HG02973 (cell line): ENCODE data around the gene ASCL1.

ENCODE experiments used
- ATAC-seq: cut with Tn5 transposase; IDR thresholded peaks from one replicate; pipeline ENCODE4 v1.9.1; 2021; ENCODE audit warnings: moderate library complexity; ENCODE audit not compliant: unreplicated experiment

Gene ASCL1

DNA sequence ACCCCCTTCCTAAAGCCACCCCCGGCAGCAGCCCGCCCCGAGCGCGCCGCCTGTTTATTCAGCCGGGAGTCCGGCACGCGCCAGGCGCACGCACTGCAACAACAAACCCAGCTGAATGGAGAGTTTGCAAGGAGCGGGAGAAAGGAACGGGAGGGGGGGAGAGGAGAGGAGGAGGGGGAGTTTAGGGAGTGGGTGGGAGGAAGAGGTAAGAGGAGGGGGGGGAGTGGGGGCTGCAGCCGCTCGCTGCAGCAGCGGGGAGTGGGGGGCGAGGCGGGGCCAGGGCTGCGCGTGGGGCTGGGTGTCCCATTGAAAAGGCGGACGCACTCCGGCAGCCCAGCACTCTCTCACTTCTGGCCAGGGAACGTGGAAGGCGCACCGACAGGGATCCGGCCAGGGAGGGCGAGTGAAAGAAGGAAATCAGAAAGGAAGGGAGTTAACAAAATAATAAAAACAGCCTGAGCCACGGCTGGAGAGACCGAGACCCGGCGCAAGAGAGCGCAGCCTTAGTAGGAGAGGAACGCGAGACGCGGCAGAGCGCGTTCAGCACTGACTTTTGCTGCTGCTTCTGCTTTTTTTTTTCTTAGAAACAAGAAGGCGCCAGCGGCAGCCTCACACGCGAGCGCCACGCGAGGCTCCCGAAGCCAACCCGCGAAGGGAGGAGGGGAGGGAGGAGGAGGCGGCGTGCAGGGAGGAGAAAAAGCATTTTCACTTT lies at the start of gene ASCL1:
Gene ASCL1, plus strand, starts transcription at position 336 of the 712 bp plus-strand sequence. CDS start 571 bp downstream, outside the sequence.
- no peak for ATAC-seq

GRCh38 chr12:102907918-102908317 lies 49.6 kb upstream of the ASCL1 start:
- no peak for ATAC-seq

DNA sequence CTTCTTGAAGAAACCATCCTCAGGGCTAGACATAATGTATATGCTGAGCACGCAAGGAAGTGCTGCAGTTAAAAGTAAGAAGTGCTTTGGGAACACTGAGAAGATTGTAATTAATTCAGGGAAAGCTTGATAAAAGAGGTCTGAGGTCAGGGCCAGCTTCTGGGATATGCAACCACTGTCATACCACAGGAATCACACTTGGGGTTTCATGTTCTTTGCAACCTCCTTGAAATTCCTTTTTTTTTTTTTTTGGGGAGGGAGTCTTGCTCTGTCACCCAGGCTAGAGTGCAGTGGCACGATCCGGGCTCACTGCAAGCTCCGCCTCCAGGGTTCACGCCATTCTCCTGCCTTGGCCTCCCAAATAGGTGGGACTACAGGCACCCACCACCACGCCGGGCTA lies 47.3 kb upstream of the ASCL1 start:
- no peak for ATAC-seq

- no peak for ATAC-seq
Measured at GRCh38 chr12:102910792-102911191, 46.7 kb upstream of the ASCL1 start.

DNA sequence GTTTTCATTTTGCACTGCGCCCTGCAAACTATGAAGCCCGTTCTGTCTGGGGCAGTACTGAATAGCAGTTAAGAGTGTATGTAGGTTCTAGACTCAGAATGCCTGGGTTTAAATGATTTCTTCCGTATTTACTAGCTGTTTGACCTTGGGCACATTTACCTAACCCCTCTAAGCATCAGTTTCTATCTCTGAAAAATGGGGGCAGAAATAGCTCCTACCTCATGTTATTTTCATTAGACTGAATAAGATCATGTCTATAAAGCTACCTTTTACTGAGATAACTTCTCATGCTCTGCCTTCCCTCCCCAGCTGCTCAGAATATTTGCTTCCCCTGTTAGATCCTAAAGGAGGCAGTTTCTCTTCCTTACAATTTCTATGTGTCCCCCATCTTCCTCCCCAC lies 46.2 kb upstream of the ASCL1 start:
- ATAC-seq, result no peak

- no peak for ATAC-seq
Measured at GRCh38 chr12:102912258-102912657, 45.2 kb upstream of the ASCL1 start.

DNA sequence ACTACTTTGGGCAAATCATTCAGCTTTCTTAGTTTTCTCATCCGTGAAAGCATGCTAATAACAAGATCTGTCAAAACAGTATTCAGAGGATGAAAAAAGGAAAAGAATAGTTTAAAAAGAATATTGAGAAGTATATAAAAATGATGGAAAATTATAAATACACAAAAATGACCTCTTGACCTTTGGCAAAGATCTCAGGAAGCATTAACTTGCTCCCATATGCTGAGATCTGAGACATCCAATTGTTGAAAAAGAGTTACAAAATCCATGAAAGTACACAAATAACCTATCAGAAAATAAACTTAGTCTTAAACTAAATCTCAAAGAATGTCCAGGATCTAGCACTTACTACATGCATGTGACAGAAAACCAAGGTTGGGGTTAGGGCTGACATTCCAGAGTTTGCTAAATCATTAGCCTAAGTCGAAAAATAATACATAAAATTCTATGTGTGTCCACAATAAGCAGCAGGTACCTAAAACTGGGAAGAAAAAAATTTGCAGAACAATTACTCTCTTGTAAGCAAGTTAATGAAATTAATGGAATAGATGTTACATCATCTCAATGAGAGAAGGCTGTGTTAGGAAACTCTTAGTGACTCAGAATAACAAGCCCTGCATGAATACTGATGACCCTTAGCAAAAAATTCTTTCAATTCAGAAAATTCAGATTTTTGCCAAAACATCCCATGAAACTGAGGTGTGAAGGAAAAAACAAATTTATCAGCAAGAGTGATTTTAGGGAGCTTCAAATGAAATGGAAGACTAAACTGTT lies 43.8 kb upstream of the ASCL1 start:
- ATAC-seq, result no peak

DNA sequence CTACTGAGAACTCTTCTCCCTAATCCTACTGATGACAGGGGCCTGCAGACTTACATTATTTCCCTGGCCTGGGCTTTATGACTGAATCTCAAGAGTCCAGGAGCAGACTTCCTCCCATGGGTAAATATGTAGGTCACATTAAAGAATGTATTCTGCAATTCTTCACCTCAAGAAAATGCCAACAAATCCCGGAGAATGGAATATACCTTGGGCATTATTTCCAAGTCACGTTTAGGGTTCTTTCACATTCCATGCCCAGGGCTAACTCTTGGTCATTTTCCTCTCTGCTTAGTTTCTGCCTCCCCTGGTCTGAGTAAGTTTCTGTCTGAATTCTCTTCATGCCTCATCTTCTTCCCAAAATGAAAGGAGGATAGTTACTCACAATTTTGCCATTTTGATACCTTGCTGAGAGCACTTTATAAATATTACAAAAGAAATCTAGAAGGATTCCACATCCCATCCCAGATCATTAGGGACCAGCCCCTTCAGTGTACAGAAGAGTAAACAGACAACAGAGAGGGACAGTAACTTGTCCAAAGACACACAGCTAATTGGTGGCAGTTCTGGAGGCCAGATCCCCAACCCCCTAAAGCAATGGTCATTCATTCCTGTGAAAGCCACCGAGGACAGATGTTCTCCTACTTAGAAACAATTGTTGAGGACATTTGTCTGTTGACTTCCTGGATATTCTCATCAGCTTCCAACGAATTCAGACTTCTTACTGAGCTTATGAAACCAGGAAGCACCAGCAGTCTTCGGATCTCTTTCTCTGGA lies 41.0 kb upstream of the ASCL1 start:
- ATAC-seq, result no peak

GRCh38 chr12:102917026-102917787 lies 40.3 kb upstream of the ASCL1 start, which contains the start of gene PAH:
Gene PAH, minus strand, starts transcription at chr12:102917244. Its CDS starts 114 bp downstream, at chr12:102917130.
- peak; percentile 74 for ATAC-seq

GRCh38 chr12:102918840-102919239 lies 38.6 kb upstream of the ASCL1 start:
- no peak for ATAC-seq

DNA sequence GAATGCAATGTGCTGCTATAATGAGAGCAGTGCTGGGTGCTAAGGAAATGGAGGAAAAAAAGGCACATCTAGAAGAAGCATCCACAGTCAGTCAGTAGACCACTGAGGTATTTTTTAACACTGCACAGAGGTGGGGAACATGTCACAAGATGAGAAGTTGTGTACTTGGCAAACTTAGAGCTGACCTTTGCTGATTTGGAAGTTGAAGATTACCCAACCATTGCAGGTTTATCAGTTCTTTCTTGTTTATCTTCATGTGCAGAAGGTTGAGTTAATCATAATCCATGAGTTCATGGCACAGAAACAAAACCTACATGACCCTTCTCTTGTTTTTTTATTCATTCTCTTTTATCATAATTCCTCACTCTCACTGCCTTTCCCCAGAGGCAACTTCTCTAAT lies 37.2 kb upstream of the ASCL1 start:
- no peak for ATAC-seq

GRCh38 chr12:102921240-102921639 lies 36.2 kb upstream of the ASCL1 start:
- no peak for ATAC-seq

- no peak for ATAC-seq
Measured at GRCh38 chr12:102927220-102927619, 30.3 kb upstream of the ASCL1 start.

GRCh38 chr12:102933168-102933567 lies 24.3 kb upstream of the ASCL1 start:
- no peak for ATAC-seq

DNA sequence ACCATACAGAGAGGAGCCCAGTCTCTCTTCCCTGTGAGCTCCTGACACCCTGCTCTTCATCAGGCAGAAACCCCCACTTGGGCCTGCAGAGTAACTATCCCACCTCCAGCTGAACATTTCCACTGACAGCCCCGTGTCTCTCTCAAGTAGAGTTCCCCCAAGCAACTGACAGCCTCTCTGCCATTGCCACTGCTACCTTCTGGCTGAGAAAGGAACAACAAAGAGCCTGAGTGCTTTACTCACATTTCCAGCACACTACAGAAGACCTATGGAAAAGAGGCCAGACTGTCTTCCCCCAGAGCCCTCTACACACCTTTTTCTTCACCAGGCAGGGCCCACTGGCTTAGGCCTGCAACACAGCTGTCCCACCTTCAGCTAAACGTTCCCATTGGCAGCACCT lies 18.4 kb upstream of the ASCL1 start:
- ATAC-seq, result no peak

- ATAC-seq, result no peak
Measured at GRCh38 chr12:102939670-102940222, 17.7 kb upstream of the ASCL1 start.

DNA sequence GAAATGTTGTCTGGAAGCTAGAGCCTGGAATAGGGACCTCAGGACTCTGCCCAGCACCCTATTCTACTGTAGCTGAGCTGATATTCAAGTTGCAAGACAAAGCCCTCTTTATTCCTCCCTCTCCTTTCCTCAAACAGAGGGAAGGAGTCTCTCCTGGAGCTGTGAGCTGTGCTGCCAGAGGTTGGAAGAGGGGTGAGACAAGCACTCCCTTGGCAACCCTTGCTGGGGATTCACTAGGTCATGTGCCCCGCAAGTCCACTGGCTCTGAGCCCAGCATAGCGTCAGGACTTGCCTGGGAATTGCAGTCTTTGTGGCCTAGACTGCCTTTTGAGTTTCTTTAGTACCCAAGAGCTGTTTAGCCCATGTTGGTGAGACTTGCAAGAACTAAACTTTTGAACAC lies 11.4 kb upstream of the ASCL1 start:
- no peak for ATAC-seq

GRCh38 chr12:102948941-102949352 lies 8.5 kb upstream of the ASCL1 start:
- no peak for ATAC-seq

DNA sequence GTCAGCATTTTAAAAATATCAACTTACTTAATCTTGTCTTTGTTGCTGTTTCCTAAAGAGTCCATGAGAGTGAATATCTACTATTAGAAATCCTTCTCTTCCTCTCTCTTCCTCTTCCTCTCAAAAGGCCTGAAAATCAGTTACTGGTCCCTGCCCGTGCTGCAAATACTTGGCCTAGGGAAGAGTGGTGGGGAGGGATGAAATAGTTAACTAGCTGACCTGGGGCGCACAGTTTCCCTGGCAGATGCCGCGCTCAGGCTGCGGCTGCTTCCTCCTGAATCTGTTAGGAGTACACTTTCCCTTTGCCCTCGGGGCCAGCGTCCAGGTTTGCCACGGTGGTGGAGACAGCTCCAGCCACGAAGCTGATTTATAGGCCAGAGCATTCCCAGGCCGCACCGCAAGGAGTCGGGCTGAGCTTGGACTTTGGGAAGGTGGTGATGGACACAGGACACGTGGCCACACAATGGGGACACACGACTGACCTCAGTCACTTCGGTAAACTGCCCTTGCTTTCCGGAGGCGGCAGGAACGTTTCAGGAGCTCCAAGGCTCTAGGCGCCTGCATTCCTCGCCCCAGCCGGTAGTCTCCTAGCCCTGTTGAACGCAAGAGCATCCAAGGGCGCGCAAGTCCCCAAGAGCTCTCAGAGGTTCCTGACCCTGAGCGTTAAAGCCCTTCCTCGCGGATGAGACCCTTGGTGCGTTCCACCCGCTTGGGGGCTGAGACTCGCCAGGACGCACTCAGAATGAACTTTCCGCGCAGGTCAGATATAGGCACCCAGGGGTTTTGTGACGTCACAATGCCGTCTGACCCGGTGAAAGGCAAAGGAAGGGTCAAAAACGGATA lies 7.1 kb upstream of the ASCL1 start:
- ATAC-seq, result no peak
